ENCODE data around the gene BRCC3. TPM values are rescaled to one million over a fixed set of nuclear protein-coding genes. Genes with fewer than 3 reads are reported as not detected.

BRCC3 gene
- total and polyA plus RNA-seq, 2 of the 13 experiments (the other 11 are each of a cell fraction or from before 2014, with no cell fraction given): 19.8 to 24.3 TPM

DNA sequence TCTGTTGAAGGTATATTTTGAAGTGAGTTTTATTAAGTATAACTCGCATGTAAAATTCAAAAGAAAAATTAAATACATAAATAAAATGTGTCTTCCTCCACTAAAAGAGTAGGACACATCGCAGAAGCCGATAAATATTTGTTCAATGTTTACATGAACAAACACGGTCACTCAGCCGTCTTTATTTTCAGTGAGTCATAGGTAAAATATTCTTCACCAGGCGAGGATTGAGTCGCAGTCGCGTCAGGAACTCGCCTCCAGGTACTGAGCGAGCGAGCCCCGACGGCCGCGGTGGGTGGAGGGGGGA is 44.9 kb upstream of the BRCC3 start (continued):
- TF ChIP-seq ZBTB33 (CRISPR knock-in tag; IDR thresholded peaks at IDR 0.05) (no peak), FOSL2 (CRISPR knock-in tag; IDR thresholded peaks at IDR 0.05) (peak; percentile 89), FOXA1 (IDR thresholded peaks at IDR 0.05) (peak; percentile 52; the same call in 1 of the 2 replicates), FOXA1 (CRISPR knock-in tag; IDR thresholded peaks at IDR 0.05) (no peak), HCFC1 (IDR thresholded peaks at IDR 0.05; ENCODE audit: low read depth, low read length) (no peak)

DNA sequence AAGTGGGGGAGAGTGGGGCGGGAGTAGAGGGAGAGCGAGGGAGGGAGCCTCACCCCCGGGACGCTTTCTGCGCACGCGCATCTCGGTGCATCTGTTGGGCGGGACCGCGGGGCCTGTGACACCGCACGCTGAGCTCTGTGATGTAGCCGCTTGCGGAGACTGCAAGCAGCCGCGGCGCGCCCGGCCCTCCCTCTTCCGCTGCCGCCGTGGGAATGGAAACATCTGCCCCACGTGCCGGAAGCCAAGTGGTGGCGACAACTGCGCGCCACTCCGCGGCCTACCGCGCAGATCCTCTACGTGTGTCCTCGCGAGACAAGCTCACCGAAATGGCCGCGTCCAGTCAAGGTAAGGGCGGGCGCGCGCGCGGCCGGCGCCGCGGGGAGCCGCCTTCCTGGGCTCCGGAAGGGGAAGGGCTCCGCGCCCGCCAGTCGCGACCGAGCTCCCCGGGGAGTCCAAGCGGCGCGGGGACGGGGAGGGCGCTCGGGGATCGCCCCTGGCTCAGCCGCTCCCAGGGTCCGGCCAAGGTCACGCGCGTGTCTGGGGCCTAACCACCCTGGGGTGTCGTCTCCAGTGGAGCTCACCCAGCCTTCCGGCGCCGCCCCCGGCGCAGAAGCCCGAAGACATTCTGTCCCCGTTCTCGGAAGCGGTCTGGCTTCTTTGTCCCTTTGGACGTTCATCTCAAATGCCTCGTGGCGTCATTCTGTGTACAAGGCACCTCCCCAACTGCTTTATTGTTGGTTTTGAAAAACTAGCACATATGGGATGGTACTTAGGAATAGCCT is 44.4 kb upstream of the BRCC3 start, which contains the start of gene FUNDC2:
TSS of gene FUNDC2 (plus strand) at position 118 of the 782 bp plus-strand sequence. CDS start at position 213, 95 bp downstream.
- no peak within 1 kb of the TSS for H2AFZ ChIP-seq (ENCODE audit: low read length)
- TF ChIP-seq ZNF574 (CRISPR knock-in tag; IDR thresholded peaks at IDR 0.05): peak; percentile 51; the same call in 1 of the 2 replicates
- TF ChIP-seq ZNF768 (CRISPR knock-in tag; IDR thresholded peaks at IDR 0.05): peak; percentile 51; the same call in 1 of the 2 replicates
- TF ChIP-seq MATR3 (CRISPR knock-in tag; IDR thresholded peaks at IDR 0.05): no peak
- no peak for TF ChIP-seq SIN3A (IDR thresholded peaks at IDR 0.05; ENCODE audit: borderline replicate concordance, low read depth, low read length)
- no peak for TF ChIP-seq ZNF615 (CRISPR knock-in tag; IDR thresholded peaks at IDR 0.05; ENCODE audit: borderline replicate concordance)
- no peak for TF ChIP-seq WIZ (CRISPR knock-in tag; IDR thresholded peaks at IDR 0.05)
- no peak for TF ChIP-seq IRF1 (CRISPR knock-in tag; IDR thresholded peaks at IDR 0.05; ENCODE audit: low read depth)
- TF ChIP-seq ATM (IDR thresholded peaks at IDR 0.05; ENCODE audit: borderline replicate concordance): no peak
- no peak for TF ChIP-seq CBX2 (IDR thresholded peaks at IDR 0.05; ENCODE audit: low read depth, low read length)
- no peak for TF ChIP-seq CBX2 (CRISPR knock-in tag; IDR thresholded peaks at IDR 0.05; ENCODE audit: low read depth)
- TF ChIP-seq GATAD2A (CRISPR knock-in tag; IDR thresholded peaks at IDR 0.05): no peak
- TF ChIP-seq, protein P1, sequence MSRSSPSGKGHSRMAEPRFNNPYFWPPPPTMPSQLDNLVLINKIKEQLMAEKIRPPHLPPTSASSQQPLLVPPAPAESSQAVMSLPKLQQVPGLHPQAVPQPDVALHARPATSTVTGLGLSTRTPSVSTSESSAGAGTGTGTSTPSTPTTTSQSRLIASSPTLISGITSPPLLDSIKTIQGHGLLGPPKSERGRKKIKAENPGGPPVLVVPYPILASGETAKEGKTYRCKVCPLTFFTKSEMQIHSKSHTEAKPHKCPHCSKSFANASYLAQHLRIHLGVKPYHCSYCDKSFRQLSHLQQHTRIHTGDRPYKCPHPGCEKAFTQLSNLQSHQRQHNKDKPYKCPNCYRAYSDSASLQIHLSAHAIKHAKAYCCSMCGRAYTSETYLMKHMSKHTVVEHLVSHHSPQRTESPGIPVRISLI (CRISPR knock-in tag; IDR thresholded peaks at IDR 0.05; ENCODE audit: borderline replicate concordance): no peak
- TF ChIP-seq MTA3 (CRISPR knock-in tag; IDR thresholded peaks at IDR 0.05): no peak

More for the DNA sequence above, 44.4 kb upstream of the BRCC3 start, which contains the start of gene FUNDC2:
- Histone ChIP-seq H3K27me3 (ENCODE audit: control insufficient read depth in 1 of 2, insufficient read depth in 2 of 2, low read length in 2 of 2) (no peaks in the 10 kb centered on the region; a peak in 1 of 5 replicates), H3K27ac (ENCODE audit: extremely low read length, insufficient read depth, low read length) (peak within 1 kb of the TSS; percentile 97), H3K79me2 (ENCODE audit: insufficient read depth, low read length) (peaks cover 31% of the 10 kb centered on the region), H3K4me2 (ENCODE audit: low read depth, low read length) (peak within 1 kb of the TSS; percentile 73), H3K9ac (ENCODE audit: insufficient read depth, low read depth, low read length) (peak within 1 kb of the TSS; percentile 89), H3K9me3 (ENCODE audit: low read length) (no peaks in the 10 kb centered on the region), H4K20me1 (ENCODE audit: insufficient read depth, low read length) (no peaks in the 10 kb centered on the region), H3K4me3 (replicated peaks in 1 of 3; ENCODE audit: insufficient read depth in 1 of 3, low read depth in 2 of 3, low read length in 3 of 3) (peak within 1 kb of the TSS; percentile 63 to 89 (median 78)), H3K36me3 (replicated peaks in 1 of 2; ENCODE audit: control insufficient read depth in 1 of 2, insufficient read depth in 2 of 2, low read length in 2 of 2) (no peaks in the 10 kb centered on the region), H3K4me1 (ENCODE audit: insufficient read depth, low read length) (peaks cover 33% of the 10 kb centered on the region; the same call in 1 of the 2 replicates)
- FAIRE-seq: peak; percentile 89
- WGBS (ENCODE audit: low lambda C conversion rate): no CpG with 5 or more reads among the region's 82 CpGs
- ChIA-PET CTCF (ENCODE audit: low intra/inter-chr PET ratio, low total read pairs) (no interaction called here), POLR2A (interaction anchor here (1.1 to 1.4 kb wide), 5 partner anchors 20 to 190 kb away, joined by 4 to 15 read pairs (median 7); partner anchors contain the start of gene VBP1)
- ATAC-seq: peak; percentile 93
- BruUV-seq (replicated peaks): no TSS peak
- in situ Hi-C loops (cut with HindIII; ENCODE audit: extremely low pct_ligation_motif_present, low pct_unique_long_range_greater_than_20kb): no loop called here
- DNase-seq (ENCODE audit: low spot score): peak; percentile 87
- intact Hi-C loops (cut with micrococcal nuclease; ENCODE audit: unreplicated experiment): loop anchor here (1.0 to 5.0 kb wide), 2 partner anchors 39 to 45 kb away; partner anchors contain the start of genes BRCC3, CMC4 and MTCP1

All from HepG2 (cell line).